ENCODE measurements around the gene PBX2.
A peak's percentile ranks its signal among the peaks of the same experiment; 100 is the strongest.
"Not testable (repeated sequence)": the region's sequence is repeated elsewhere in the genome, so short reads cannot be mapped to it uniquely, and the experiment has no call there.

Gene PBX2

GRCh38 chr6:32187725-32188380, 2.1 kb downstream of the PBX2 start:
- ATAC-seq, DNase-seq: not testable (repeated sequence)

- ATAC-seq (no peak), DNase-seq (no peak)
Observed at GRCh38 chr6:32187009-32187709, 2.8 kb downstream of the PBX2 start.

DNA sequence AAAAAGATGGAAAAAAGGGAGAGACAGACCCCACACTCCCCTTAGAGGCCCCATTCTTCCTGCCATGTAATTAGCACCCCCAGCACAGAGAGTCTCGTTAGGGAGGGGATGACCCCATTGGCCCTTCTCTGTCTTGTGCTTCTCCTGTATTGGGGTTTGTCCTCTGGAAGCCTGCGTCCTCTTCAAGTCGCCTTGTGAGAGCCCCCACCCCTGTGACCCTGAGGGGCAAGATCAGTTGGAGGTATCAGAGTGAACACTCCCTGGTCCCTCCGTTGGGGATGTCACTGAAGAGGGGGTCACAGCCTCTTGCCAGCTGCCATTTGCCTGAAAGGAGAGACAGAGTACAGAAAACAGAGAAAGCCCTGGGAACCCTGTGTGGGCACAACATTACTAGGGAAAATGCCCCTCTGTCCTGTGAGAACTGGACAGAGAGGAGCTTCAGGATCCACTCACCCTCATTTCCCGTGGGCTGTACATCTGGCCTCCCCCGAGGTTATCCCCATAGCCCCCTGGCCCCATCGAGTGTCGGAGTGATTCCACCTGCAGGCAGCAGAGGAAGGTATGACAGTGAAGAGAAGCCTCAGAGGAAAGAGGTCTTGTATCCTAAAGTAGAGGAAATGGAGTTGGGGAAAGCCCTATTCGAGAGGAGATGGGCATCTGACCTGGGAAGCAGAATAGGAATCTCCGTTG, 3.7 kb downstream of the PBX2 start:
- not testable (repeated sequence) for DNase-seq, ATAC-seq

DNA sequence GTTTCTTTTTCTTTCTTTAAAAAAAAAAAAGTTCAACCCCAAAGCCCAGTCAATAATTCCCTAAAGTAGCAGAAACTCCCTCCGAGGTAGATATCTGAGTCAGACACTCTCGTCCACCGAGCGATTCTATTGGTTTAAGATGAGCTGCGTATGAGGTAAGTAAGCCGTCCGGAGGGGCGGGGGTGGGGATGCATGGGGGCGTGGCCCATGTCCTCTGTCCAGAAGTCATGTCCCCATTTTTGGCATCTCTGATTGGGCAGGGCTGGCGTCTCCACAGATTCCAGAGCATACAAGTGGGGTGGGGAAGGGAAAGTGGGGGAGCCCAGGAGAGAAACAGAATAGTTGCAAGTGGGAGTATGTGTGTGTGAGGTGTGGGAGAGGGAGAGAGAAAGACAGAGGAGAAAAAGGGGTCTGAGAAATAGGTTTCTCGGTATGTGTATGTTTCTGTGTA, 4.3 kb downstream of the PBX2 start:
- peak; percentile 64 for DNase-seq
- peak; percentile 39 for ATAC-seq

DNA sequence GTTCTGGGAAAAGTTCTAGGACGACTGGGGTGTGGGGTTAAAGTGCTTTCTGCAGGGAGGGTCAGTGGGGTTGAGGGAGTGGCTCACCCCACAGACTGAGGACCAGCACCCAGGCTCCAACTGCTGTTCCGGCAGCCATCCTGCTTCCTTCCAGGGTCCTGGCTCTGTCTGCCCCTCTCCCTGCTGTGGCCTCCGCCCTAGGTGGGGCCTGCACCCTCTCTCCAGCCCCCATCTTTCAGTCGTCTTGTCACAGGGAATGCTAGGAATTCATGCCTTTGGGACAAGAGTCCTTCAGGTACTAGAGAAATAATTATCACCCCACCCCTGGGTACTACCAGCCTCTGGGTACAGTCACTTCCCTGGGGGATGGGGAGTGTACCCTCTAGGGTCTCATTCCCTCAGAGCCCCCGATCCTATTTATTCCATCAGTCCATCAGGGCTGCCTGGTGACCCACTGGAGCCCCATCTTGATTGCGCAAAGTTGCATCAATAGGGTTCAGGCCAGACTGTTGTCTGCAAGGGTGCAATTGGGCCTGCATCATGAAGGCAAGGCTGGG, 5.8 kb downstream of the PBX2 start, which contains the start of gene AGER:
AGER (minus strand) TSS at position 170 of the 557 bp plus-strand sequence; CDS start at position 139, 31 bp downstream.
- DNase-seq: no peak
- ATAC-seq: no peak

DNA sequence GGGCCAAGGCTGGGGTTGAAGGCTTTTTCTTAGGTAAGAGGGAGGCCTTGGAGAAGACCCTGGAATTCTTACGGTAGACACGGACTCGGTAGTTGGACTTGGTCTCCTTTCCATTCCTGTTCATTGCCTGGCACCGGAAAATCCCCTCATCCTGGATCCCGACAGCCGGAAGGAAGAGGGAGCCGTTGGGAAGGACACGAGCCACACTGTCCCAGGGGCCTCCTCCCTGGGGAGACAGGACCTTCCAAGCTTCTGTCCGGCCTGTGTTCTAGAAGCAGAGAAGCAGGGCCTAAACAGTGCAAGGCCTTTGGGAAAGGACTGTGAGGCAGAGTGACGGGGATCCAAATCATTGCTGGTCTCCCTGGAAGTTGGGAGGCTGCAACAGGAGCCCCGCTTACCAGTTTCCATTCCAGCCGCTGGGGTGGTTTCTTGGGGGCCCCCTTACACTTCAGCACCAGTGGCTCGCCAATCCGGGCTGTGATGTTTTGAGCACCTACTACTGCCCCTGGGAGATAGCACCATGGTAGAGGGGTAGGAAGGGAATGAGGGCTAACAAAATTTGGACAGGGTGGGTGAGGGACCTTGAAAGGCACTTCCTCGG, 6.4 kb downstream of the PBX2 start:
- DNase-seq: no peak
- ATAC-seq: no peak

GRCh38 chr6:32183030-32183429, 7.0 kb downstream of the PBX2 start:
- ATAC-seq: no peak
- DNase-seq: no peak

DNA sequence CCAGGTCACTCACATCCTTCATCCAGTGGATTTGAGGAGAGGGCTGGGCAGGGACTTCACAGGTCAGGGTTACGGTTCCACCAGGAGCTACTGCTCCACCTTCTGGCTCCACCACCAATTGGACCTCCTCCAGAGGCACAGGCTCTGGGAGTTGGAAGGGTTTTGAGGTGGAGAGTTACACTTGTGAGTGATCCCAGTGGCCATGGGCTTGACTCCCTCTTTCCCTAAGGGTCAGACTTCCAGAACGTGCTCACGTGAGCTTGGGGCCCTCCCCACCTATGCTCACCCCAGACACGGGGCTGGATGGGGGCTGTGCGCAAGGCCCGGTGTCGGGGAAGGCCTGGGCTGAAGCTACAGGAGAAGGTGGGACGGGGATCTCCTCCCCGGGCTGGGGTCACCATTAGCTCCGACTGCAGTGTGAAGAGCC, 7.4 kb downstream of the PBX2 start:
- no peak for ATAC-seq
- no peak for DNase-seq

DNA sequence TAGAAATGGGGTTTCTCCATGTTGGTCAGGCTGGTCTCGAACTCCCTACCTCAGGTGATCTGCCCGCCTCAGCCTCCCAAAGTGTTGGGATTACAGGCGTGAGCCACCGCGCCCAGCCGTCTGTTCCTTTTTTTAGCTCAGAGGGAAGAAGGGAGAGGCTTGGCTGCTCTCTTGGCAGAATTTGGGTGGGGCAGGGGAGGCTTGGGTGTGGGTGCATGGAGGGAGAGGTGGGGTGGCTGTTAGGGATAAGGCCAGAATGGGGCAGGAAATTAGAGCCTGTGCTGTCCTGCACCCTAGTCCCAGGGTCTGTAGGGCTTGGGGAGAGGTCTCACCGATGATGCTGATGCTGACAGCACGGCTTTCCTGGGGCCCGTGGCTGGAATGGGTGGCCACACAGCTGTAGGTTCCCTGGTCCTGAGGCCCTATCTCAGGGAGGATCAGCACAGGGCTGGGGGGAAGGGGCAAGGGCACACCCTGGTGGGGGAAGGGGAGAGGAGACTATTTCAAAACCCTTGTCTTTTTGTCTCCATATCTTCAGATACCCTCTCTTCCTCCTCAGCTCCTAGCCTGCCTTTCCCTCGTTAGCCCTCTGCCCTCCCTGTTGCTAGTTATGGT, 8.0 kb downstream of the PBX2 start:
- DNase-seq (no peak), ATAC-seq (no peak)

DNA sequence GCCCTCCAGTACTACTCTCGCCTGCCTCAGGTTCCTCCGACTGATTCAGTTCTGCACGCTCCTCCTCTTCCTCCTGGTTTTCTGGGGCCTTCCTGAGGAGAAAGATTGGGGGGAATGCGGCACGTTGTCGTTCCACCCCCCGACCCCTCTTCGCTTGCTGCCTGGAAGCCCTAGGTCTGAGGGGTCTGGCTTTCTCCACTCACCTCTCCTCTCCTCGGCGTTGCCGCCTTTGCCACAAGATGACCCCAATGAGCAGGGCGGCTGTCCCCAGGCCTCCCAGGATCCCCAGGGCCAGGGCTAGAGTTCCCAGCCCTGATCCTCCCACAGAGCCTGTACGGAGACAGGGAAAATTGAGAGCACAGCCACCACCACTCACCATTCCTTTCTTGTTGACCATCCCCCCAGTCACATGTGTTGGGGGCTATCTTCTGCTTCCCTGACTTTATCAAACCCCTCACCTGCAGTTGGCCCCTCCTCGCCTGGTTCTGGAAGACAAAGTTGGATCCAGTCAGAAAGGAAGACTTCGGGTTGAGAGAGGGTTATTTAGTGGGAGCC, 8.8 kb downstream of the PBX2 start:
- DNase-seq: no peak
- ATAC-seq: no peak

DNA sequence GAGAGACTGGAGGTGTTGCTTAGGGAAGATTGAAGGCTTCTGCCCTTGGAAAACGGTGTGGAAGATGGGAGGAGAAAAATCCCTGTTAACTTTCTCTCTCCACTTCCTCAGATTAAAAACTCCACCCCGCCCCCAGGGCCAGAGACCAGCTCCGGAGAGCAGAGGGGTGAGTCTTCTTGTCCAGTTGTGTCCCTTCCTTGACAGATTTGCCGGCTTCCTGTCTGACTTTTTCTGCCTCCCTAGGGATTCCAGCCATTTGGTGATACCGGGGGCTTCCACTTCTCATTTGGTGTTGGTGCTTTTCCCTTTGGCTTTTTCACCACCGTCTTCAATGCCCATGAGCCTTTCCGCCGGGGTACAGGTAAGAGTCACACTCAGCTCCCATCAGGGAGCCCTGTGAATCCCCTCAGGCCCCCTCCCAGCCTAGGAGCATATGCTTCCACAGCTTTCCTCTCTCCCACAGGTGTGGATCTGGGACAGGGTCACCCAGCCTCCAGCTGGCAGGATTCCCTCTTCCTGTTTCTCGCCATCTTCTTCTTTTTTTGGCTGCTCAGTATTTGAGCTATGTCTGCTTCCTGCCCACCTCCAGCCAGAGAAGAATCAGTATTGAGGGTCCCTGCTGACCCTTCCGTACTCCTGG, 10.1 kb downstream of the PBX2 start:
- DNase-seq: no peak

DNA sequence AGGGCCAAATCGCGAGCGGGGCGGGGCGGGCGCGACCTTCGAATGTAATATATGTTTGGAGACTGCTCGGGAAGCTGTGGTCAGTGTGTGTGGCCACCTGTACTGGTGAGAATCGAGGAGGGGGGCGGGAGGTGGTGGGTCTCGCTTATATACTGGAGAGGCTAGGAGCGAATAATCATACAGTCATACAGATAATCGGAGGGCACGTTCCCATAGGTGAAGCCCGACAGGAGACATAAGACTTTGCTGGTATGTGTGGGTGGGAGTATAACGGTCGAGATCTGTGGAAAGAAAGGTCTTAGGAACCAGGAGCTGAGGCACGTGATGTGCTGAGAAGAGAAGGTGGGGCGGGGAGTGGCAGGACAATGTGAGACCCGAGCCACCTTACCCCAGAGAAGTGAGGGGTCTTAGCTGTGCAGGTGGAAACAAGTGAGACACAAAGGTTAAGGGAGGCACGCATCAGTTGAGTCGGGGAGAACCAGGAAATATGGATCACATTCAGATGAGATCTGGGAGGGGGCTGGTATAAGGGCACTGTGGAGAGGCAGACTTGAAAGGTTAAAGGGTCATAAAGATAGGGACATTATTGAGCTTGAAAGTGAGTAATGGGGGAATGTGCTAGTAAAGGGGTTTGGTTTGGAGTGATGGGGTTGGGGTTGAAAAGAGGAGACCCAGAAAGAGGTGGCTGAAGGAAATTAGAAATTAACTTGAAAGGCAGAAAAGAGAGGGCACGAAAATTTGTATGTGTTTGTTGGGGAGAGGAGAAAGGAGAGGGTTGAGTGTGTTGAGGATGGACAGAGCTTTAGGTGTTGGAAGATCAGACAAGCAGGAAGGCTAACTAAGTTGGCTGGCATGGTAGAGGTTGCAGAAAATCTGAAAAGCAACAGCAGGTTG, 11.2 kb downstream of the PBX2 start:
- ATAC-seq (no peak), DNase-seq (no peak)

More for the DNA sequence above, 10.1 kb downstream of the PBX2 start:
- no peak for ATAC-seq

- peak; percentile 91 for DNase-seq
- ATAC-seq: peak; percentile 90
Observed at GRCh38 chr6:32177788-32178546, 12.0 kb downstream of the PBX2 start, which contains the start of gene RNF5. Gene RNF5, plus strand, starts transcription at chr6:32178405. Its CDS starts 107 bp downstream, at chr6:32178512.

- ATAC-seq: no peak
- DNase-seq: peak; percentile 47
Observed at GRCh38 chr6:32177183-32177787, 12.7 kb downstream of the PBX2 start.

GRCh38 chr6:32176476-32177182, 13.4 kb downstream of the PBX2 start:
- DNase-seq (no peak), ATAC-seq (no peak)

DNA sequence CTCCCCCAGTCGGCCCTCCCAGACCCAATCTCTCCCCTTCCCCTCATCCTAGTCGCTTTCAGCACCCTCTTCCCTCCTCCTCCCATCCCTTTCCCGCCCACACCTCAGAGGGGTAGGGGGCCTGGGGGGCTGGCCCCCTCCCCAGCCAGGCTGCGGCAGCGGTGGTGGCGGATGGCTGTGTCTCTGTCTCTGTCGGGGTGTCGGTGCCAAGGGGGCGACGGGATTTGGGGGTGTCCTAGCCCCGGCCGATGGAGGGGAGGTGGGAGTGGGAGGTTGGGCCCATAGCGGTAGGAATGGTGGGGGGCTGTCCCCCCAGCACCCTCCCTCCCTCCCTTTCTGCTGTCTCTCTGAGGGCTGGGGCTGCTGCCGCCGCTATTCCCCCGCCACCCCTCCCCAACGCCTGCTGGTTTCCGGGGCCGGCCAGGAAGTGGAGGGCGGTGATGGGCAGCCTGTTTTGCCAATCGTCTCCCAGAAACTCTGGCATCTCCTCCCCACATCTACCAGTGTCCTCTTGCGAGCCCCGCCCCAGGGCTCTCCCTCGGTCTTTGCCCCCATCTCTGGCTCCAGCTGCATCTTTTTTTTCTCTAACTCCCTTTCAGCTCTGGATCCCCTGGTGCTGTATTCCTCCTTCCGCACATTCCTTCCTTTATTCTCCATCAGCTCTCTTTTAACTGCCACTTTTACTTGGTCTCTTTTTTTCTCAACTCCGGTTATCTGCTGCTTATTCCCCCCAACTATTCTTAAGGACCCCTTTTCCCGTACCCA, 14.1 kb downstream of the PBX2 start, which contains the start of gene AGPAT1:
AGPAT1 (minus strand) TSS at position 374 of the 765 bp plus-strand sequence. CDS start 4,588 bp downstream, outside the sequence.
- DNase-seq (peak; percentile 98), ATAC-seq (peak; percentile 66)

DNA sequence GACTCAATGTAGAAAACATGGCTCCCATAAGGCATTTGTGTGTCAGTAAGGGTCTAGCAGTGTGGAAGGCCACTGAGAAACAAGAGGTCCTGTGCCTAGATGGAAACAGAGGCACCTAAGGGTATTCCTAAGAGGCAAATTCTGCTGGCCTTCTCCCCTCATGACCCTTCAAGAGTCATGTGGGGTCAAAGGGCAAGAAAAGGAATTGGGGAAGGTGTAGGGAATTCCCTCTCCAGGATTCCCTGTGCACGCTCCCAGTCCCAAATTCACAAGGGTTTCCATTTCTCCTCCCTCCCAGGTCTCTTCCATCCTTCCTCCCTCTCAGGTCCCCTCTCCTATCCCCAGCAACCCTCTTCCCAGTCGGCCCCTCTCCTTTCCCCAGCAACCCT, 14.7 kb downstream of the PBX2 start:
- ATAC-seq: no peak
- no peak for DNase-seq
